ENCODE data around the gene MUC5AC. TPM values are rescaled to one million over a fixed set of nuclear protein-coding genes. Genes with fewer than 3 reads are reported as not detected.

MUC5AC gene
- total RNA-seq, 1 experiment from 2014 or later, result not detected

GRCh38 chr11:1165256-1166041 lies 7.7 kb downstream of the MUC5AC start:
- TF ChIP-seq CTCF (conservative IDR thresholded peaks at IDR 0.05; ENCODE audit: low read depth, low read length), result no peak
- no peak for TF ChIP-seq EZH2 (IDR thresholded peaks at IDR 0.05; ENCODE audit: borderline replicate concordance, low read depth, low read length, poor library complexity, severe bottlenecking)
- DNase-seq (ENCODE audit: low spot score), result no peak
- Histone ChIP-seq H3K27ac (ENCODE audit: low read depth, low read length, poor library complexity, severe bottlenecking) (no peak overlapping the region), H3K4me1 (ENCODE audit: insufficient read depth, low read length, poor library complexity, severe bottlenecking) (no peaks in the 10 kb centered on the region), H3K4me3 (ENCODE audit: low read depth, low read length, poor library complexity, severe bottlenecking) (no peak overlapping the region), H3K9me3 (ENCODE audit: low read depth, low read length, poor library complexity, severe bottlenecking) (no peaks in the 10 kb centered on the region), H3K27me3 (replicated peaks; ENCODE audit: insufficient read depth, low read depth, low read length, poor library complexity) (no peaks in the 10 kb centered on the region), H3K36me3 (ENCODE audit: insufficient read depth, low read length, poor library complexity, severe bottlenecking) (no peaks in the 10 kb centered on the region)
- CTCF ChIA-PET, result no interaction called here
- BruUV-seq (replicated peaks), result no TSS peak
- intact Hi-C loops (cut with micrococcal nuclease; ENCODE audit: unreplicated experiment), result no loop called here
- POLR2A ChIA-PET (ENCODE audit: low non-redundant PET), result no interaction called here

- ChIA-PET CTCF (no interaction called here), POLR2A (ENCODE audit: low non-redundant PET) (interaction anchor here (0.5 kb wide), 1 partner anchor 168 kb away, joined by 6 read pairs; no protein-coding TSS in a partner anchor)
- Histone ChIP-seq H3K4me1 (ENCODE audit: insufficient read depth, low read length, poor library complexity, severe bottlenecking) (no peaks in the 10 kb centered on the region), H3K4me3 (ENCODE audit: low read depth, low read length, poor library complexity, severe bottlenecking) (no peak overlapping the region), H3K36me3 (ENCODE audit: insufficient read depth, low read length, poor library complexity, severe bottlenecking) (no peaks in the 10 kb centered on the region), H3K27ac (ENCODE audit: low read depth, low read length, poor library complexity, severe bottlenecking) (no peak overlapping the region), H3K27me3 (replicated peaks; ENCODE audit: insufficient read depth, low read depth, low read length, poor library complexity) (no peaks in the 10 kb centered on the region), H3K9me3 (ENCODE audit: low read depth, low read length, poor library complexity, severe bottlenecking) (no peaks in the 10 kb centered on the region)
- no TSS peak for BruUV-seq (replicated peaks)
- intact Hi-C loops (cut with micrococcal nuclease; ENCODE audit: unreplicated experiment), result no loop called here
- TF ChIP-seq CTCF (conservative IDR thresholded peaks at IDR 0.05; ENCODE audit: low read depth, low read length), result no peak
- no peak for TF ChIP-seq EZH2 (IDR thresholded peaks at IDR 0.05; ENCODE audit: borderline replicate concordance, low read depth, low read length, poor library complexity, severe bottlenecking)
- DNase-seq (ENCODE audit: low spot score), result no peak
These were observed 9.5 kb downstream of the MUC5AC start for GRCh38 chr11:1167256-1167655.

GRCh38 chr11:1167751-1168231 lies 10.0 kb downstream of the MUC5AC start:
- intact Hi-C loops (cut with micrococcal nuclease; ENCODE audit: unreplicated experiment), result no loop called here
- H3K4me1 ChIP-seq (ENCODE audit: insufficient read depth, low read length, poor library complexity, severe bottlenecking), result no peaks in the 10 kb centered on the region
- no TSS peak for BruUV-seq (replicated peaks)
- no peaks in the 10 kb centered on the region for H3K36me3 ChIP-seq (ENCODE audit: insufficient read depth, low read length, poor library complexity, severe bottlenecking)
- DNase-seq (ENCODE audit: low spot score), result no peak
- no peak overlapping the region for H3K4me3 ChIP-seq (ENCODE audit: low read depth, low read length, poor library complexity, severe bottlenecking)
- H3K27me3 ChIP-seq (replicated peaks; ENCODE audit: insufficient read depth, low read depth, low read length, poor library complexity), result no peaks in the 10 kb centered on the region
- no peaks in the 10 kb centered on the region for H3K9me3 ChIP-seq (ENCODE audit: low read depth, low read length, poor library complexity, severe bottlenecking)
- ChIA-PET CTCF (no interaction called here), POLR2A (ENCODE audit: low non-redundant PET) (no interaction called here)
- no peak overlapping the region for H3K27ac ChIP-seq (ENCODE audit: low read depth, low read length, poor library complexity, severe bottlenecking)
- TF ChIP-seq EZH2 (IDR thresholded peaks at IDR 0.05; ENCODE audit: borderline replicate concordance, low read depth, low read length, poor library complexity, severe bottlenecking) (no peak), CTCF (conservative IDR thresholded peaks at IDR 0.05; ENCODE audit: low read depth, low read length) (no peak)
